KMS-11 (cell line): ENCODE results near the gene MTUS2.

Experiments
- H2AFZ ChIP-seq: fragments of 200-600 bp; sonication (generic); 2 replicates; pipeline ENCODE4 v1.6.1; 2016; ENCODE audit warnings: antibody characterized with exemption, mixed run types, low read depth
- H3K27ac ChIP-seq: fragments of 200-600 bp; sonication (generic); 2 replicates; pipeline ENCODE4 v1.6.1; 2016; ENCODE audit warnings: mild to moderate bottlenecking, mixed run types
- H3K27me3 ChIP-seq: fragments of 200-600 bp; sonication (generic); 2 replicates; pipeline ENCODE4 v1.6.1; 2017; ENCODE audit warnings: mild to moderate bottlenecking, low read depth, mixed run types, moderate library complexity; ENCODE audit not compliant: insufficient read depth
- H3K36me3 ChIP-seq: fragments of 200-600 bp; sonication (generic); 2 replicates; pipeline ENCODE4 v1.6.1; 2017; ENCODE audit warnings: mild to moderate bottlenecking, mixed run types; ENCODE audit not compliant: insufficient read depth
- H3K4me1 ChIP-seq: fragments of 200-600 bp; sonication (generic); 2 replicates; pipeline ENCODE4 v1.6.1; 2016; ENCODE audit warnings: mild to moderate bottlenecking, low read depth, mixed run types; ENCODE audit not compliant: poor library complexity, severe bottlenecking
- H3K4me2 ChIP-seq: fragments of 200-600 bp; sonication (generic); 2 replicates; pipeline ENCODE4 v1.7.0; 2016; ENCODE audit warnings: mild to moderate bottlenecking, mixed run types
- H3K4me3 ChIP-seq: fragments of 200-600 bp; sonication (generic); IDR thresholded peaks from 2 replicates; pipeline ENCODE4 v1.6.1; 2017; ENCODE audit warnings: low read depth, low read length, mixed read lengths; ENCODE audit not compliant: insufficient read depth
- H3K79me2 ChIP-seq: fragments of 200-600 bp; sonication (generic); 2 replicates; pipeline ENCODE4 v1.6.1; 2016; ENCODE audit warnings: low read depth, mixed run types; ENCODE audit not compliant: insufficient read depth
- H3K9ac ChIP-seq: fragments of 200-600 bp; sonication (generic); 2 replicates; pipeline ENCODE4 v1.6.1; 2016; ENCODE audit warnings: mild to moderate bottlenecking, mixed run types
- H4K20me1 ChIP-seq: fragments of 200-600 bp; sonication (generic); 2 replicates; pipeline ENCODE4 v1.6.1; 2016; ENCODE audit warnings: mild to moderate bottlenecking, mixed run types; ENCODE audit not compliant: insufficient read depth
- TF ChIP-seq, protein P1 (sequence below): fragments of 200-600 bp; sonication (generic); conservative IDR thresholded peaks from 2 replicates; pipeline ENCODE4 v1.6.1; 2017; ENCODE audit warnings: low read depth, mild to moderate bottlenecking, antibody characterized with exemption, low read length, moderate library complexity, mixed read lengths

The MTUS2 gene

DNA sequence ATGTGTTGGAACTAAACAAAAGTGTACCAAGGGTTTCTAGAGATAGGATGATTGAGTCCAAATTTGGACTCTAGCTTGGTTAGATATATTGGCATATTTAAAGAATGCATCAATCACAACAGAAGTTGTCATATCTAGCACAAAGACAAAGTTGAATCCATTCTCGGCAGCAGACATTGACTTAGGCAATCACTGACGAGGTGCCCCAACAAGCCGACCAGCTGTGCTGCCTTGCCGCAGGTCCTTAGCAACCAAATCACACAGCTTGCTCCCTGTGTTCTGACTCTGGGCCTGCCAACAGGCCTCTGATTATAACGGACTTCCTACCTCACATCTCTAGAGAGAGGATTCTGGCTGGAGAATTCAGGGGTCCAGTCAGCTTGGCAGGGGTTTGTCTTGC lies 208.7 kb downstream of the MTUS2 start:
- no peaks in the 10 kb centered on the region for H3K79me2 ChIP-seq
- H3K4me3 ChIP-seq, result no peak overlapping the region
- no peaks in the 10 kb centered on the region for H3K27me3 ChIP-seq
- TF ChIP-seq, protein P1, sequence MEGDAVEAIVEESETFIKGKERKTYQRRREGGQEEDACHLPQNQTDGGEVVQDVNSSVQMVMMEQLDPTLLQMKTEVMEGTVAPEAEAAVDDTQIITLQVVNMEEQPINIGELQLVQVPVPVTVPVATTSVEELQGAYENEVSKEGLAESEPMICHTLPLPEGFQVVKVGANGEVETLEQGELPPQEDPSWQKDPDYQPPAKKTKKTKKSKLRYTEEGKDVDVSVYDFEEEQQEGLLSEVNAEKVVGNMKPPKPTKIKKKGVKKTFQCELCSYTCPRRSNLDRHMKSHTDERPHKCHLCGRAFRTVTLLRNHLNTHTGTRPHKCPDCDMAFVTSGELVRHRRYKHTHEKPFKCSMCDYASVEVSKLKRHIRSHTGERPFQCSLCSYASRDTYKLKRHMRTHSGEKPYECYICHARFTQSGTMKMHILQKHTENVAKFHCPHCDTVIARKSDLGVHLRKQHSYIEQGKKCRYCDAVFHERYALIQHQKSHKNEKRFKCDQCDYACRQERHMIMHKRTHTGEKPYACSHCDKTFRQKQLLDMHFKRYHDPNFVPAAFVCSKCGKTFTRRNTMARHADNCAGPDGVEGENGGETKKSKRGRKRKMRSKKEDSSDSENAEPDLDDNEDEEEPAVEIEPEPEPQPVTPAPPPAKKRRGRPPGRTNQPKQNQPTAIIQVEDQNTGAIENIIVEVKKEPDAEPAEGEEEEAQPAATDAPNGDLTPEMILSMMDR, result no peak
- H3K27ac ChIP-seq, result no peak overlapping the region
- no peaks in the 10 kb centered on the region for H3K36me3 ChIP-seq
- H3K9ac ChIP-seq, result no peak overlapping the region
- H3K4me1 ChIP-seq, result no peaks in the 10 kb centered on the region
- no peak overlapping the region for H2AFZ ChIP-seq
- no peaks in the 10 kb centered on the region for H4K20me1 ChIP-seq
- no peak overlapping the region for H3K4me2 ChIP-seq

DNA sequence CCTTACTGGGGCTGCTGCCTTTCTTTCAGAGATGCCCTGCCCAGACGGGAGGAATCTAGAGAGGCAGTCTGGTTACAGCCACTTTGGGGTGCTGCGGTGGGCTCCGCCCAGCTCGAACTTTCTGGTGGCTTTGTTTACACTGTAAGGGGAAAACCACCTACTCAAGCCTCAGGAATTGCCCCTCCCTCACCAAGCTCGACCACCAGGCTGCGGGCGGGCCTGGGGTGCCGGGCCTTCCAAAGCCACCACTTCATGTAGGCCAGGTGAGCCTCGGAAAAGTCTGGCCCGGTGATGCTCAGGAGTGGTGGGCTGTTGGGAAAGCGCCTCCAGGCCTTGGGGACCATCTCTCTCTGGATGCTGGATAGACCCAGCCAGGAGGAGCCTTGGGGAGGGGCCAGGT lies 218.6 kb downstream of the MTUS2 start:
- Histone ChIP-seq H3K79me2 (no peaks in the 10 kb centered on the region), H3K4me1 (no peaks in the 10 kb centered on the region), H3K9ac (no peak overlapping the region), H4K20me1 (no peaks in the 10 kb centered on the region), H3K4me2 (no peak overlapping the region), H2AFZ (no peak overlapping the region), H3K27ac (no peak overlapping the region), H3K4me3 (no peak overlapping the region), H3K36me3 (no peaks in the 10 kb centered on the region), H3K27me3 (no peaks in the 10 kb centered on the region)
- TF ChIP-seq, protein P1, result no peak

DNA sequence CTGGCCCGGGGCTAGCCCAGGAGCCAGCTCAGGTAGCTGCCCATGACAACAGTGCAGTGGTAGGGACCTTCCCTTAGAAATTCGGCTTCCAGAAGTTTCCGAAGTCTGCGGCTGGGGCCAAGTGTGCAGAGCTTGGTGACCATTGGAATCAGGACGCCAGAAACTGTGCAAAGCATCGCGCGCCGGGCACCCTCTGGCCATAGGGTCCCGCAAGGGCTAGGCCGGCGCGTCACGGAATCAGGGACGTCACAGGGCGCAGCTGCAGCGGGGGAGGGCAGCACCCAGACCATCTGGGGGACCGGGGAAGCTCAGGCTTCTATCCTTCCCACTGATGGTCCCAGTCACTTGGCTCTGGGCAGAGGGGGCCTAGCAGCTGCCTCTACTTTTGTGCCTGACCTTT lies 219.1 kb downstream of the MTUS2 start:
- Histone ChIP-seq H3K36me3 (no peaks in the 10 kb centered on the region), H2AFZ (no peak overlapping the region), H3K9ac (no peak overlapping the region), H3K79me2 (no peaks in the 10 kb centered on the region), H4K20me1 (no peaks in the 10 kb centered on the region), H3K4me3 (no peak overlapping the region), H3K4me1 (no peaks in the 10 kb centered on the region), H3K27ac (no peak overlapping the region), H3K27me3 (no peaks in the 10 kb centered on the region), H3K4me2 (no peak overlapping the region)
- TF ChIP-seq, protein P1, result no peak

DNA sequence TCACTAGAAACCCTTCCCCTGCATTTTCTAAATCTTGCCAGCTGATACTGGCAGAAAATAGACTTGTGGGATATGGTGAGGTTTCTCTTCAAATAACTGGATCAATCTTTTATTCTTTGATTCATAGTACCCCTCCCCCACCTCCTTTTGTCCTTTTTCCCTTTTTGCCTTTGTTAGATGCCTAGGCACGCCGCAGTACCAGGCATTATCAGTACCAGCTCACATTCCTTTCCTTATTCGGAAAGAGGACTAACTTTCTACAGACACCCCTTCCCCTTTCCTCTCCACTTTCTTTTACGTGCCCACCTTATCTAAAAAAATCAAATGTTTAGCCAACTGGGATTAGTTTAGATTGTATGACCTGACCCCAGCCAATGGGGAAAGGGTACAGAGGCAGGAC lies 226.4 kb downstream of the MTUS2 start:
- TF ChIP-seq, protein P1, result no peak
- Histone ChIP-seq H3K4me3 (no peak overlapping the region), H3K4me2 (no peak overlapping the region), H3K36me3 (no peaks in the 10 kb centered on the region), H3K27me3 (no peaks in the 10 kb centered on the region), H3K4me1 (no peaks in the 10 kb centered on the region), H3K79me2 (no peaks in the 10 kb centered on the region), H3K9ac (no peak overlapping the region), H3K27ac (no peak overlapping the region), H2AFZ (no peak overlapping the region), H4K20me1 (no peaks in the 10 kb centered on the region)

DNA sequence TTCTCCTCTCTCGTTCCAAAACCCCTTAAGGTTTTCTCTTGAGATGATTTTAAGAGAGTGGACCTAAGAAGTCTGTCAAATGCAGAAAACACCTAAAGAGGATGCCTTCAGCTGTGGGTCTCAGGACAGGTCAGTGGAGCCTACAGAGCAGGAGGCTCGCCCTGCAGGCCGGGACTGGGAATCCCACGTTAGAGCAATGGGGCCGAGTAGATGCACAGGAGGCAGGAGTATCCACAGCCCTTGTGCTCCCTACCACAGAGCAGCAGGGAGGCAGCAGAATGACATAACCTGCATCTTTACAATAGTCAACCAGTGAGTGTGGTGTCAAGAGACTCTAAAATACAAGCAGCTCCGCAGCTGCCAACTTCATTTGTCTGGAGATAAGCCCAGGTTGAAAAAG lies 229.4 kb downstream of the MTUS2 start:
- H3K4me1 ChIP-seq, result no peaks in the 10 kb centered on the region
- H3K4me2 ChIP-seq, result no peak overlapping the region
- no peak overlapping the region for H2AFZ ChIP-seq
- no peaks in the 10 kb centered on the region for H3K79me2 ChIP-seq
- no peaks in the 10 kb centered on the region for H3K36me3 ChIP-seq
- H3K4me3 ChIP-seq, result no peak overlapping the region
- H3K9ac ChIP-seq, result no peak overlapping the region
- no peaks in the 10 kb centered on the region for H3K27me3 ChIP-seq
- no peaks in the 10 kb centered on the region for H4K20me1 ChIP-seq
- H3K27ac ChIP-seq, result no peak overlapping the region
- TF ChIP-seq, protein P1, result no peak
